DMS114 treated with DMSO at 0.1 percent for 48 hours (cell line): ENCODE measurements around the gene SH3GL1.

Experiments
- DNase-seq: peaks from one replicate; lab custom pipeline; 2025; ENCODE audit not compliant: unreplicated experiment; lab: John Stamatoyannopoulos, UW

The SH3GL1 gene

DNA sequence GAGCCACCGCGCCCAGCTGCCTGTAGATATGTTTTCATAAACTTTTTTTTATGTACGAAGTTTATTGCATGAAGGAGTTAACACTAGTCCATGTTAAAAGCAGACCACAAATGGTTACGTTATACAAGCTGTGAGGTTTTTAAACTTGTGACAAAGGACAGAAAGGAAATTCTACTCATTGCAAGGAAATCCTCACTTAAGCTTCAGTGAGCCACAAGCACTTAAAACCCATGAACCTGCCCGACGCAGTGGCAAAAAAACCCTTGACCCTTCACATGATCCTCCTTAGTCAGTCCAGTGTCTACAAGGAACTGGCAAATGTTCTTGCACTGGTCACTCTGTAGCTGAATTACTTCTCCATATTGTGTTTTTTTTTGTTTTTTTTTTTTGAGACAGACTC, 52.8 kb downstream of the SH3GL1 start:
- DNase-seq: no peak

- no peak for DNase-seq
Measured at GRCh38 chr19:4346020-4346383, 54.3 kb downstream of the SH3GL1 start.

GRCh38 chr19:4345342-4346019, 54.9 kb downstream of the SH3GL1 start:
- no peak for DNase-seq

DNA sequence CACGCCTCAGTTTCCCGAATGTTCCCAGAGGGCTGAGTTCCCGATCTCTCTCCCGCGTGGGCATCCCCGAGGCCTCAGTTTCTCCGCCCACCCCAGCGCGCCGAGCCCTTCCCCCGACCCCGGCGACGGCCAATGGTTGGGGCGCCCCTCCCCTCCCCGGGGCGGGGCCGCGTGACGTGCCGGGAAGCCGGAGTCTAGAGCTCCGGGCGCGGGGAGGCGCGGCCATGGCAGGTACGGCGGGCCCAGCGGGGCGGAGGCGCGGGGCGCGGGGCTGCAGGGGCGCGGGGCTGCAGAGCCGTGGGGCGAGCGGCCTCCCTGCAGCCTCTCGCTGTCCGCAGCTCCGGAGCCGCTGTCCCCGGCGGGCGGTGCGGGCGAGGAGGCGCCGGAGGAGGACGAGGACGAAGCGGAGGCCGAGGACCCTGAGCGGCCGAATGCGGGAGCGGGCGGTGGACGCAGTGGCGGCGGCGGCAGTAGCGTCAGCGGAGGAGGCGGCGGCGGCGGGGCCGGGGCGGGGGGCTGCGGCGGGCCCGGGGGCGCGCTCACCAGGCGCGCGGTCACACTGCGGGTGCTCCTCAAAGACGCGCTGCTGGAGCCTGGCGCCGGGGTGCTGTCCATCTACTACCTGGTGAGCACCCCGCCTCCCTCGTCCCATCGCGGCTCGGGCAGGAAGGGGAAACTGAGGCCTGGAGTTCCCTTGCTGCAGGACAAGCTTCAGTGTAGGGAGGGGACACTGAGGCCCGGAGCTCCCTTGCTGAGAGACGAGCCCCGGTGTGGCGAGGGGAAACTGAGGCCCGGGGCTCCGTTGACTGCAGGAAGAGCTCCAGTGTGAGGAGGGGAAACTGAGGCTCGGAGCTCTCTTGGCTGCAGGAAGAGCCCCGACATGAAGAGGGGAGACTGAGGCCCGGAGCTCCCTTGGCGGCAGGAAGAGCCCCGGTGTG, 56.7 kb downstream of the SH3GL1 start, which contains the start of gene MPND:
Gene MPND (plus strand): TSS at position 193 of the 938 bp plus-strand sequence. CDS start 32 bp downstream, at position 225.
- peak; percentile 42 for DNase-seq

- DNase-seq: peak; percentile 98
Measured at GRCh38 chr19:4342615-4343369, 57.6 kb downstream of the SH3GL1 start.

- no peak for DNase-seq
Measured at GRCh38 chr19:4342314-4342614, 58.1 kb downstream of the SH3GL1 start.

DNA sequence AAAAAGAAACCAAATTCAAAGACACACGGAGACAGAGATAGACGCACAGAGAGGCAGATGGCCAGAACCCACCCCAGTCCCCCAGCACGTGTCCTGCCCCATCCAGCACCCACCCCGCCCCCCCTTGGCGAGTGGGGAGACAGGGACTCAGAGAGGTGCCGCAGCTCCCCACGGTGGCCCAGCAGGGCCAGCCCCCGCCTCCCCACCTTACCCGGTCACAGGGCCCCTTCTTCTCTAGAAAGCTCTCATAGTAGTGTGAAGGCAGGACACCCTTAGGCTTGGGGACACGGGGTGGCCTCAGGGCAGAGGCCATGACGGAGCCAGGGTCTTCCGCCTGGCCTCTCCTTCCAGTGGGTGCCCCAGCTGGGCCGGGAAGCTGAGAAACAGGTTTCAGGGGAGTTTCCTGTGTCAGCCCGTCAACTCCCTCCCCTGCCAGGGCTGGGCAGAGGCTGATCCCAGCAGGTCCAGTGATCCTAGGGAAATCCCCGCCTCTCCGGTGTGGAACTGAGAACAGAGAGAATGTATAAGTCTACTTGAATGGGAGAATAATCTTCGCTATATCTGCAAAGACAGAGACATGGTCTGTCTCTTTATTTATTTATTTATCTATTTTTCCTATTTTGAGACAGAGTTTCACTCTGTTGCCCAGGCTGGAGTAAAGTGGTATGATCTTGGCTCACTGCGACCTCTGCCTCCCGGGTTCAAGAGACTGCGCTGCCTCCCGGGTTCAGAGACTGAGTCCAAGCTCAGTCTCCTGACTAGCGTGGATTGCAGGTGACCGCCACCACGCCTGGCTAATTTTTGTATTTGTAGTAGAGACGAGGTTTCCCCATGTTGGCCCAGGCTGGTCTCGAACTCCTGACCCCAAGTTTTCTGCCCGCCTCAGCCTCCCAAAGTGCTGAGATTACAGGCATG, 61.6 kb downstream of the SH3GL1 start, which contains the start of gene STAP2:
Gene STAP2 (minus strand): TSS at position 387 of the 915 bp plus-strand sequence. CDS start 74 bp downstream, at position 313.
- no peak for DNase-seq

GRCh38 chr19:4337906-4338440, 62.4 kb downstream of the SH3GL1 start:
- DNase-seq: no peak

DNA sequence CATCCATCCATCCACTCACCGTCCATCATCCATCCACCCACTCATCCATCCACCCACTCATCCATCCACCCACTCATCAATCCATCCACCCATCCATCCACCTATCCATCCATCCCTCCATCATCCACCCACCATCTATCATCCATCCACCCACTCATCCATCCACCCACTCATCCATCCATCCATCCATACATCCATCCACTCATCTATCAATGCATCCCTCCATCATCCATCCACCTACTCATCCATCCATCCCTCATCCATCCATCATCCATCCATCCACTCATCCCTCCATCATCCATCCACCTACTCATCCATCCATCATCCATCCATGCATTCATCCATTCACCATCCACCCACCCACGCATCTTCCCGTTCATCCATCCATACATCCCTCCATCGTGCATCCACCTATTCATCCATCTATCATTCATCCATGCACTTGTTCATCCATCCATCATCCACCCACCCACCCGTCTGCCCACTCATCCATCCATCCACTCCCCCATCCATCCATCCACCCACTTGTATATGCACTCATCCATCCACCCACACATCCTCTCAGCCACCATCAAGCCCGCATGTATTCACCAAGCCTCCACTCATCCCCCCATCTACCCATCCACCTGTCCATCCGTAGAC, 65.3 kb downstream of the SH3GL1 start:
- no peak for DNase-seq

DNA sequence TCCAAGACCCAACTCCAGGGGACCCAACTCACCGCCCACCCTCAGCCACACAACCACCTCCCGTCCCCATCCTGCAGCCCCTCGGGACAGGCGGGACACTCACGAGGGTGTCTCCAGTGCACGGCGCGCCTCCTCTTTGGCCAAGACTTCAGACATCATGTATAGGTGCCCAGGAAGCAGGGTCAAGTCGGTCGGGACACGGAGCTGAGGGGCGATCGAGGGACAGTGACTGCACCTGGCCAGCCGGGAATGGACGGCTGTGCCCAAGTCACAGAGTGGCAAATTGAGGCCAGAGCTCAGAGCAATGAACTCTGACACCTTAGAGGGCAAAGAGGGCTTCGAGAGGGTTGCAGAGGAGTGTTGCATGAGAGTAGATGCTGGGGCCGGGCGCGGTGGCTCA, 70.5 kb downstream of the SH3GL1 start:
- no peak for DNase-seq

- DNase-seq: peak; percentile 20
Measured at GRCh38 chr19:4328991-4329681, 71.2 kb downstream of the SH3GL1 start.

GRCh38 chr19:4328243-4328990, 71.9 kb downstream of the SH3GL1 start:
- DNase-seq: peak; percentile 88

DNA sequence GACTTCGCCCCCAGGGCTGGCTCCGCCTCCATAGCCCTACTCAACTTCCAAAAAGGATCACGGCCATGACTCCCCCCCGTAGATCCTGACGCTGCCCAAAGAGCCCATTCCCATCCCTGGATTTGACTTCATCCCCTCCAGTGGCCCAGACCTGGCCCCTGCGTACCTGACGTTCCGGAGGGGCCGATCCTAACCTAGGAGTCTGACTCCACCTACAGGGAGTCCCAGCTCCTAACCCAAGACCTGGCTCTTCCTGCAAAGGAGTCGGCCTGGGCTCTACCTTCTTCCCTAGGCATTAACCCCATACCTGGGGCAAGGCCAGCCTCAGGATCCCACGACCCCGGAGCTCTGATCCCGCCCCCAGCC, 72.5 kb downstream of the SH3GL1 start:
- DNase-seq: no peak

DNA sequence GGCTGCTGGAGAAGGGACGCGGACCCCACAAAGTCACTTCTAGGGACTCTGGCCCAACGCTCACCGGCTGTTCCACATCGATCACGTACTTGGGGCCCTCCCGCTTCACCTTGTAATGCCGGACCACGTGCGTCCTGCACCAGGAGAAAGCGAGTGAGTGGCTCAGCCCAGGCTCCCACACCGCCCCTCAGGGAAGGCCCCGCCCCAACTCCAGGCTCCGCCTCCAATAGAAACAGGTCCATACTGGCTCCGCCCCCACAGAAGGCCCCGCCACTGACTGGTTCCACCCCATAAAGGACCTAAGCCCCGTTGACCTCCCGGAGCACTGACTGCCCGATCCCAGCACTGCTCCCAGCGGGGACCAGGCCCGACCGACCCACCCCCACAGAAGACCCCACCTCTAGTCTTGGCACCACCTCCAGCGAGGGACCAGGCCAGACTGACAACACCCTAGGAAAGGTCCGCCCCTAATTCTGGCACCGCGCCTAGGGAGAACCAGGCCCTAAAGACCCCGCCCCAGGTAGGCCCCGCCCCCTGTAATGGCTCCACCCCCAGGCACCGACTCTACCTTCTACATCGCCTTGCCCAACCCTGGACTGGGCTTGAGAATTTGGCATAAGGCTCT, 73.0 kb downstream of the SH3GL1 start:
- DNase-seq: peak; percentile 76

DNA sequence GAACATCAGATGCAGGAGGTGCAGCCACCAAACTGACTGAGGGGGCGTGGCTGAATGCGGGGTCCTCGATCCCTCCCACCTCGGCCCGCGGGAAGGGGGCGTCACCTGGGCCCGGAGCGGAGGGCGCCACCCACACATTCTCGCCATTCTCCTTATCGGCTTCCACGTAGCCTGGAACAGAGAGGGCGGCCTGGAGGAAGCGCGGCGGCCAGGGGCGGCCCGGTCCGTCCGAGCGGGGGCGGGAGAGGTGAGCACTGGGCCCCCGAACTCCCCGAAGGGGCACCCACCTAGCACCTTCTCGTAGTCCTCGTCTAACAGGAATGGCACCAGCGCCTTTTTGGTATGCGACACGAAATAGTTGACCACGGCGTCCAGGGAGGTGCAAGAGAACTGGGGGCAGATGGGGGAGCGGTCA, 73.5 kb downstream of the SH3GL1 start:
- no peak for DNase-seq

GRCh38 chr19:4326215-4326836, 74.0 kb downstream of the SH3GL1 start:
- DNase-seq: no peak

DNA sequence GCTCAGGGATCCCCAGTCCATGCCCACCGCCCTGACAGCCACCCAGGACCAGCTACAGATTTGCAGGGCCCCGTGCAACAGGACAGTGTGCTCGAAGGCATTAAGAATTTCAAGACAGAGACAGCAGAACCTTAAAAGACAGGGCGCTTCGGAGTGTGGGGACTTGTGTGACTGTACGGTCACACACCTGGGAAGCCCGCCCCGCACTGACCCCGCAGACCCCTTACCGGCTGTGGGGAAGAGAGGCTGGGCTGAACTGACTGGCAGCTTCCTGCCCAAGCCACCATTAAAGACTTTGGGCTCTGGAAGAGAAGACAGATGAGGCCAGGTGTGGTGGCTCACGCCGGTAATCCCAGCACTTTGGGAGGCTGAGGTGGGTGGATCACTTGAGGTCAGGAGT, 76.1 kb downstream of the SH3GL1 start:
- DNase-seq: no peak

GRCh38 chr19:4323692-4324091, 76.7 kb downstream of the SH3GL1 start:
- DNase-seq: no peak
